NCI-H82 treated with DMSO at 0.1 percent for 48 hours (cell line): ENCODE results near the gene IER2.
"Not testable (repeated sequence)": the region's sequence is repeated elsewhere in the genome, so short reads cannot be mapped to it uniquely, and the experiment has no call there.

Experiments
- DNase-seq: peaks from one replicate; lab custom pipeline; 2025; ENCODE audit not compliant: unreplicated experiment; lab: John Stamatoyannopoulos, UW

The IER2 gene

DNA sequence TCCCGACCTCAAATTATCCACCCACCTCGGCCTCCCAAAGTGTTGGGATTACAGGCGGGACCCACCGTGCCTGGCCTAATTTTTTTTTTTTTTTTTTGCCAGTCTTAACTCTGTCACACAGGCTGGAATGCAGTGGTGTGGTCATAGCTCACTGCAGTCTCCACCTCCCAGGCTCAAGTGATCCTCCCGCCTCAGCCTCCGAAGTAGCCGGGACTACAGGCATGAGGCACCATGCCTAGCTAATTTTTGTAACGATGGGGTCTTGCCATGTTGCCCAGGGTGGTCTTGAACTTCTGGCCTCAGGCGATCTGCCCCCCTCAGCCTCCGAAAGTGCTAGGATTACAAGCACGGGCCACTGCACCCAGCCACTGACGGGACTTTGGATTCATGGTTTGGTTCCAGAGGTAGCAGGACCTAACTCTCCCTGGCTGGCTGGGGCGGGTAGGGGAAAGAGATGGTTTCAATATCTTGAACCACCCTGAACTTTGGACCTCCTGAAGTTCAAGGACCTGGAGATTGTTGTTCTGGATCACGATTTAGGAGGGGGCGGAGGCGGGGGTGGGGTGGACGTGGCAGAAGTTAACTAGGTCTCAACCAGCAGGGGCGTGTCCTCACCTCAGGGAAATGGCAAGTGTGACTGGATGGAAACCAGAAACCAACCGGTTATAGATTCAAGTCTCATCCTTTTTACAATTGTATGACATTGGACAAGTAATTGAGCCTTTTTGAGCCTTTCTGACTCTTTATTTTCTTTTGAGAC, 40.8 kb downstream of the IER2 start:
- DNase-seq: no peak

DNA sequence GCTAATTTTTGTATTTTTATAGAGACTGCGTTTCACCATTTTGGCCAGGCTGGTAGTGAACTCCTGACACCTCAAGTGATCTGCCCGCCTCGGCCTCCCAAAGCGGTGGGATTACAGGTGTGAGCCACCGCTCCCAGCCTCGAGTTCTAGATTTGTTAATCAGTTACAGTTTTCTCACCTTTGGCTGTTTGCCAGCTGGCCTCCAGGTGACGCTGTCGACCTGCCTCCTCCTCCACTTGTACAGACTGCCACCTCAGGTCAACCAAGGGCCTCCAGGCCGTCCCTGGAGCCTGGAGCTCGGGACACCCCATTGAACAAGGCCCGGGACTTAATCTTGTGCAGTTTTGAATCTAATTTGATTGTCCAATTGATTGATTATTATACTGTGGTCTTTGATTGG, 45.5 kb downstream of the IER2 start:
- DNase-seq: peak; percentile 52

- no peak for DNase-seq
These were observed 48.4 kb downstream of the IER2 start for GRCh38 chr19:13198634-13199033.

GRCh38 chr19:13202112-13202511, 51.9 kb downstream of the IER2 start:
- not testable (repeated sequence) for DNase-seq
